ENCODE results near the gene RPS4Y1.

RPS4Y1 gene

DNA sequence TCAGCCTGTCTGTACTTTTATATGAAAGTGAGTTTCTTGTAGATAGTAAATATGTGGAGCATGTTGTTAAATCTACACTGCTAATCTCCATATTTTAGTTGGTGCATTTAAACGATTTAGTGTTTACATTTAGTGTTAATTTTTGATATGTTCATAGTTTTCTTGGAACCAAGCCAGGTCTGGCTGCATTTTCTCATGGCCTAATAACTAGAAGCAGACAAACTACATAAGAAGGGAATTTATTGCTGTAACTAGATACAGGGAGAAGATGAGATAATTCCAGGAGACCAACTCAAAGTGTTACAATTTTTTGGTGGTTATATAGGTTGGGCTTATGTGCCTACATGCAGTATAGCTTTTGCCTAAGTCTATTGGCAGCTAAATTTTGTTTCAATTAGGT is 32.8 kb downstream of the RPS4Y1 start:
- TF ChIP-seq, protein P1, sequence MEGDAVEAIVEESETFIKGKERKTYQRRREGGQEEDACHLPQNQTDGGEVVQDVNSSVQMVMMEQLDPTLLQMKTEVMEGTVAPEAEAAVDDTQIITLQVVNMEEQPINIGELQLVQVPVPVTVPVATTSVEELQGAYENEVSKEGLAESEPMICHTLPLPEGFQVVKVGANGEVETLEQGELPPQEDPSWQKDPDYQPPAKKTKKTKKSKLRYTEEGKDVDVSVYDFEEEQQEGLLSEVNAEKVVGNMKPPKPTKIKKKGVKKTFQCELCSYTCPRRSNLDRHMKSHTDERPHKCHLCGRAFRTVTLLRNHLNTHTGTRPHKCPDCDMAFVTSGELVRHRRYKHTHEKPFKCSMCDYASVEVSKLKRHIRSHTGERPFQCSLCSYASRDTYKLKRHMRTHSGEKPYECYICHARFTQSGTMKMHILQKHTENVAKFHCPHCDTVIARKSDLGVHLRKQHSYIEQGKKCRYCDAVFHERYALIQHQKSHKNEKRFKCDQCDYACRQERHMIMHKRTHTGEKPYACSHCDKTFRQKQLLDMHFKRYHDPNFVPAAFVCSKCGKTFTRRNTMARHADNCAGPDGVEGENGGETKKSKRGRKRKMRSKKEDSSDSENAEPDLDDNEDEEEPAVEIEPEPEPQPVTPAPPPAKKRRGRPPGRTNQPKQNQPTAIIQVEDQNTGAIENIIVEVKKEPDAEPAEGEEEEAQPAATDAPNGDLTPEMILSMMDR (IDR thresholded peaks at IDR 0.05; ENCODE audit: low read depth, low read length), result no peak
- H3K4me3 ChIP-seq (ENCODE audit: low read depth, low read length), result no peak overlapping the region

DNA sequence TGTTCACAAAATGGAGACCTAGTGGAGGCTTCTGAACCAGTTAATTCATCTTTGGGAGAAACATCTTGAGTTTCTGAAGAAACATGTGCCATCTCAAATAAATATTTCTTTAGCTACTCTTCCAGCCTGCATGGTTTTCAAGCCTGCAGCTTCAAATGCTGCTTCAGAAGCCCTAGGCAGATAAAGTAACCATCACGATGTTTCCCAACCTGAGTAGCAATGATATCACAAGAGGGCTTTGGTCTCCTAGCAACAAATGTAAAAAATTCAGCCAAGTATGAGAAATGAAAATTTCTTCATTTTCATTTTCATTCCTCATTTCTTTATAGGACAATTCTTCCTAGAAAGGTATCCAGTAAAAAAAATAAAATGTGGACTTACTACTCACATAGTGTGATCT is 42.2 kb downstream of the RPS4Y1 start:
- H3K4me3 ChIP-seq (ENCODE audit: low read depth, low read length), result no peak overlapping the region
- TF ChIP-seq, protein P1 (IDR thresholded peaks at IDR 0.05; ENCODE audit: low read depth, low read length), result no peak

- no peak overlapping the region for H3K4me3 ChIP-seq (ENCODE audit: low read depth, low read length)
- TF ChIP-seq, protein P1 (IDR thresholded peaks at IDR 0.05; ENCODE audit: low read depth, low read length), result no peak
Observed at GRCh38 chrY:2885880-2886279, 44.5 kb downstream of the RPS4Y1 start.

DNA sequence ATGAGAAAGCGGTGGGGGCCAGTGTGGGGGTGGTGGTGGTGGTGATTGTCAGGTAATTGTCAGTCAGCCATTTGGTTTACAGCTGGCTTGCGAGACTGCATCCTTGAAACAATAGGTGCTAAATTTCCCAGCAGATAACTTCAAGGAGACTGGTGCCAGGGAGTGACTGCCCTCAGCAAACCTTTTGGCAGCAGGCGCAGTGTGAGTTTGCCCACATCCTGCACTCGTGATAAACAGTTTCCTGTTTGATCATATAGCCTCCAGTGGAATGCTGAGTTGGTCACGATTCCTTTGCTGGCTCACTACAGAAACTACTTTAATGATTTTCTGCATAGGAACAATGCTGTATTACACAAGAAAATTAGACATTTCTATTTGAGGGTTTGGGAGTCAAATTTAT is 46.0 kb downstream of the RPS4Y1 start:
- H3K4me3 ChIP-seq (ENCODE audit: low read depth, low read length), result no peak overlapping the region

DNA sequence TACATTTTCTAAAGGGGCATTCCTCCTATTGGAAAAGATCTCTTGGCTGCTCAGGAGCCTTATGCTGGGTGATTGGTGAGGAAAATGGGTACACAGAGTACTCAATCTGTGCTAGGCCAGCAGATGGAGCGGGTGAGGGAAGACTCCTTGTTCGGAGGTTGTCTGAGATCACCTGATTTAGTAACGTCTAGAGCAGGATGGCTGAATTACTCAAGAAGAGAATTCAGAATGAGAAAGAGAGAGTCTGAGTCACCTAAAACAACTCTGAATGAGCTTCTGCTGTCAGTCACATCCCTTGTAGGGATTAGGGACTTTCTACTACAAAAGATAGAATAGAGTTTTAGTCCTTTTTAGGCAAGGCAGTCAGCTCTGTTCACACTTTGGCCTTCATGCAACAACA is 46.6 kb downstream of the RPS4Y1 start:
- no peak overlapping the region for H3K4me3 ChIP-seq (ENCODE audit: low read depth, low read length)
- TF ChIP-seq, protein P1 (IDR thresholded peaks at IDR 0.05; ENCODE audit: low read depth, low read length), result no peak

More for the DNA sequence above, 46.0 kb downstream of the RPS4Y1 start:
- TF ChIP-seq, protein P1 (IDR thresholded peaks at IDR 0.05; ENCODE audit: low read depth, low read length), result no peak

DNA sequence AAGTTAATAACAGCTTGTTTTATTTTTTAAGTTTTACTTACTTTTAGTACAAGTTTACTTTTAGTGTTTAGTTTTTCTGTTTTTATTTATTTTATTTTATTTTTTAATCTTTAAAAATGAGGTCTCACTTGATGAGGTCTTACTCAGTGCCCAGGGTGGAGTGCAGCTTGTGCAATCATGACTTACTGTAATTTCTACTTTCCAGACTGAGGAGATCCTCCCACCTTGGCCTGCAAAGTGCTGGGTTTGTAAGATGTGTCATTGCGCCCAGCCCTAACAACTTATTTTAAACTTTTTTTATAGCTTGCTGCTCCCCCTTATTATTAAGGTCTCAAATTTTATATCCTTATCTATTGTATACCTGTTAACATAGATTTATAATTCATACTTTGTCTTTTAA is 52.1 kb downstream of the RPS4Y1 start:
- H3K4me3 ChIP-seq (ENCODE audit: low read depth, low read length), result no peak overlapping the region
- TF ChIP-seq, protein P1 (IDR thresholded peaks at IDR 0.05; ENCODE audit: low read depth, low read length), result no peak

DNA sequence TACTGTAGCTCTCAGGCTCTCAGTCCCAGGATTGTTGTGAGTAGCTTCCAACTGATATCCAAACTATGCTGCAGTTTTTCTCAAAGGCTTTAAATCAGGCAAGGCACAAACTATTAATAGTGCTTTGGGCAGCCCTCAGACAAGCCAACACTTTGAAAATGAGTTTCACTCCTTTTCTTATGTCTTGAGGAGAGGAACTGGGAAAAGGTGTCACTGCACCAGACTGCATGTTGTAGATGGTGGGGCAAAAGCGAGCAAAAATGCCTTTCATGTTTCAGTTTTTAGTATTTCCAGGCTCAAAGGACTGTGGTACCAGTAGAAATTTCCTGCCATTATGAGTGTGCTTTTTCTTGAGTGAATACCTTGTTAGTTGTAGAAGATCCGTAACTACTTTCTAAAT is 54.6 kb downstream of the RPS4Y1 start:
- TF ChIP-seq, protein P1 (IDR thresholded peaks at IDR 0.05; ENCODE audit: low read depth, low read length), result no peak

More for the DNA sequence above, 54.6 kb downstream of the RPS4Y1 start:
- H3K4me3 ChIP-seq (ENCODE audit: low read depth, low read length), result no peak overlapping the region

All from WI38 (cell line).